ENCODE measurements around the gene DENND2A. TPM values are rescaled to one million over a fixed set of nuclear protein-coding genes. Genes with fewer than 3 reads are reported as not detected.
"Not testable (repeated sequence)": the region's sequence is repeated elsewhere in the genome, so short reads cannot be mapped to it uniquely, and the experiment has no call there.

DENND2A gene
- total RNA-seq, 1 donor from 2014 or later = 32.3 TPM

DNA sequence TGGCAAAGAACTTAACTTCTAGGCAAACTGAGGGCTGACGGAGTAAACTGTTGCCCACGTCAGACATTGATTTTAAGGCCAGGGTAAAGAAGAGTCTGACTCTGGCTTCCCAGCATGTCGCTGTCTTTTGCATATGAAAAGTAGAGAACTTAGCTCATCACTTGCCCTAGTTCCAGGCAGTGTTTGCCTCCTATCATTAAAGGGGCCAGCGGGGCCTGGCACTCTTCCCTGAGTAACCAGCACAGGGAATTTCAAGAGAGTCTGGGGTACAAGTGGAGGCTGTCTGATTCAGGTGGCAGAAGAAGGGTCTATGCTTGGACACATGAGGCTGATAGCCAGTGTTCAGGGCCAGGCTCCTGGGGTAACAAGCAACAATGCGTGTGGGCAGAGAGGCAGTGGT lies 4.8 kb downstream of the DENND2A start:
- DNase-seq (ENCODE audit: low spot score in 2 of 2, unreplicated experiment in 2 of 2) = no peak
- Mint-ChIP-seq H3K4me1 (peaks cover 33% of the 10 kb centered on the region), H3K36me3 (no peaks in the 10 kb centered on the region), H3K4me3 (no peak overlapping the region), H3K9me3 (no peaks in the 10 kb centered on the region), H3K27ac (peak overlapping the region; percentile 23), H3K27me3 (ENCODE audit: low read depth) (no peaks in the 10 kb centered on the region)
- TF ChIP-seq, protein P1, sequence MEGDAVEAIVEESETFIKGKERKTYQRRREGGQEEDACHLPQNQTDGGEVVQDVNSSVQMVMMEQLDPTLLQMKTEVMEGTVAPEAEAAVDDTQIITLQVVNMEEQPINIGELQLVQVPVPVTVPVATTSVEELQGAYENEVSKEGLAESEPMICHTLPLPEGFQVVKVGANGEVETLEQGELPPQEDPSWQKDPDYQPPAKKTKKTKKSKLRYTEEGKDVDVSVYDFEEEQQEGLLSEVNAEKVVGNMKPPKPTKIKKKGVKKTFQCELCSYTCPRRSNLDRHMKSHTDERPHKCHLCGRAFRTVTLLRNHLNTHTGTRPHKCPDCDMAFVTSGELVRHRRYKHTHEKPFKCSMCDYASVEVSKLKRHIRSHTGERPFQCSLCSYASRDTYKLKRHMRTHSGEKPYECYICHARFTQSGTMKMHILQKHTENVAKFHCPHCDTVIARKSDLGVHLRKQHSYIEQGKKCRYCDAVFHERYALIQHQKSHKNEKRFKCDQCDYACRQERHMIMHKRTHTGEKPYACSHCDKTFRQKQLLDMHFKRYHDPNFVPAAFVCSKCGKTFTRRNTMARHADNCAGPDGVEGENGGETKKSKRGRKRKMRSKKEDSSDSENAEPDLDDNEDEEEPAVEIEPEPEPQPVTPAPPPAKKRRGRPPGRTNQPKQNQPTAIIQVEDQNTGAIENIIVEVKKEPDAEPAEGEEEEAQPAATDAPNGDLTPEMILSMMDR (IDR thresholded peaks at IDR 0.05; ENCODE audit: unreplicated experiment) = no peak

DNA sequence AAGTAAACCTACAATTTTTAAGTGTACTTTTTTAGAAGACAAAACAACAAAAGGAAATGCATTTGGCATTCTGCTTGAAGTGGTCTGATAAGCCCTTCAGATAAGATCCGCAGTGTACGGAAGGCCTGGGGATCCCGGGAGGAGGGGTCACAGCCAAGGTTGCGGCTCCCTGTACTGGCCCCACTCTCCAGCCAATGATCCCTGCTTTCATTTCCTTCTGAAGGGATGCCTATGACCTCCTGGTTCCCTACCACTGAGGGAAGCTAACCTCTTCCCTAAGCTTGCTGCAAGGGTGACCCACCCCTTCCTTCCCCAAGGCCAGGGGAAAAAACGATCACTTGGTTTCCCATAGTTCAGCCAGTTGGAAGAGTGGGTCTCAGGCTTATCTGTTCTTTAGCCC lies 5.3 kb downstream of the DENND2A start:
- no peaks in the 10 kb centered on the region for H3K36me3 Mint-ChIP-seq
- TF ChIP-seq, protein P1 (IDR thresholded peaks at IDR 0.05; ENCODE audit: unreplicated experiment) = no peak
- peaks cover 33% of the 10 kb centered on the region for H3K4me1 Mint-ChIP-seq
- H3K27ac Mint-ChIP-seq = no peak overlapping the region
- H3K27me3 Mint-ChIP-seq (ENCODE audit: low read depth) = no peaks in the 10 kb centered on the region
- no peak overlapping the region for H3K4me3 Mint-ChIP-seq
- H3K9me3 Mint-ChIP-seq = no peaks in the 10 kb centered on the region
- DNase-seq (ENCODE audit: low spot score in 2 of 2, unreplicated experiment in 2 of 2) = no peak

DNA sequence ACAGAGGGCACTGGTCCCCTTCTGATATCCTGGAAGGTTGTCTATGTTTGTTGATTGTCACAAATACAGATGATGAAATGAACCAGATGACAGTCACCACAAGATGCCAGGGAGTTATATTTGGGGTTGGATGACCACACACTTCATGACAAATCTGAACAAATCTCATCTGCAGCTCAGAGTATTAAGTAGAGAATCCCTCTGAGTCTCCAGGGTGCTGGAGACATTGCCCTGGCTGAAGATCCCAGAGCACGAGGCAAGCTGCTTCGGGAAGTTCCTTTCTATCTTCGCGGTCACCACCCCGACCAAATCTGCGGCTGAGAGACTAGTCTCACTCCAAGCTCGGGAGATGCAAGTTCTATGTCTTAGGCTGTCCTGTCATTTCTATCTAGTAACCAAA lies 9.0 kb downstream of the DENND2A start:
- TF ChIP-seq, protein P1 (IDR thresholded peaks at IDR 0.05; ENCODE audit: unreplicated experiment) = no peak
- Mint-ChIP-seq H3K27me3 (ENCODE audit: low read depth) (no peaks in the 10 kb centered on the region), H3K4me1 (peaks cover 17% of the 10 kb centered on the region), H3K9me3 (no peaks in the 10 kb centered on the region), H3K27ac (no peak overlapping the region), H3K4me3 (no peak overlapping the region), H3K36me3 (no peaks in the 10 kb centered on the region)
- DNase-seq (ENCODE audit: low spot score in 2 of 2, unreplicated experiment in 2 of 2) = no peak

DNA sequence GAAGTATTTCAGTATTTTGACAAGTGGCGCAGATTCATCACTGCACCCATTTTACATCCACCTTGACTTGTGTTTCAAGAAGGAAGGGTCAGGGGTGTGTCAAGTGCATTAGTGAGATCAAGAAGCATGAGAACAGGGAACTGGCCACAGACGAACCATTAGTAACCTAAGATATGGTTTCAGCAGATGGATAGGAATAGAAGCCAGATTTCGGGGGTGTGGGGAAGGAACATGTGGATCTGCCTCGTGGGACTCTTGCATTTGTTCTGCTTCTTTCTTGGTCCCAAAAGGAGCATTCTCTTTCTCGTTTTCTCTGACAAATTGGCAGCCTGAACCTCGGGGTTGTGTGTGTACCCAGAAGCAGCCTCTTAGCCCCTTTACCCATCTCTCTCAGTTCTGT lies 9.6 kb downstream of the DENND2A start:
- no peak for DNase-seq (ENCODE audit: low spot score in 2 of 2, unreplicated experiment in 2 of 2)
- no peaks in the 10 kb centered on the region for H3K9me3 Mint-ChIP-seq
- TF ChIP-seq, protein P1 (IDR thresholded peaks at IDR 0.05; ENCODE audit: unreplicated experiment) = no peak
- no peaks in the 10 kb centered on the region for H3K27me3 Mint-ChIP-seq (ENCODE audit: low read depth)
- H3K36me3 Mint-ChIP-seq = no peaks in the 10 kb centered on the region
- no peak overlapping the region for H3K27ac Mint-ChIP-seq
- no peak overlapping the region for H3K4me3 Mint-ChIP-seq
- peaks cover 19% of the 10 kb centered on the region for H3K4me1 Mint-ChIP-seq

DNA sequence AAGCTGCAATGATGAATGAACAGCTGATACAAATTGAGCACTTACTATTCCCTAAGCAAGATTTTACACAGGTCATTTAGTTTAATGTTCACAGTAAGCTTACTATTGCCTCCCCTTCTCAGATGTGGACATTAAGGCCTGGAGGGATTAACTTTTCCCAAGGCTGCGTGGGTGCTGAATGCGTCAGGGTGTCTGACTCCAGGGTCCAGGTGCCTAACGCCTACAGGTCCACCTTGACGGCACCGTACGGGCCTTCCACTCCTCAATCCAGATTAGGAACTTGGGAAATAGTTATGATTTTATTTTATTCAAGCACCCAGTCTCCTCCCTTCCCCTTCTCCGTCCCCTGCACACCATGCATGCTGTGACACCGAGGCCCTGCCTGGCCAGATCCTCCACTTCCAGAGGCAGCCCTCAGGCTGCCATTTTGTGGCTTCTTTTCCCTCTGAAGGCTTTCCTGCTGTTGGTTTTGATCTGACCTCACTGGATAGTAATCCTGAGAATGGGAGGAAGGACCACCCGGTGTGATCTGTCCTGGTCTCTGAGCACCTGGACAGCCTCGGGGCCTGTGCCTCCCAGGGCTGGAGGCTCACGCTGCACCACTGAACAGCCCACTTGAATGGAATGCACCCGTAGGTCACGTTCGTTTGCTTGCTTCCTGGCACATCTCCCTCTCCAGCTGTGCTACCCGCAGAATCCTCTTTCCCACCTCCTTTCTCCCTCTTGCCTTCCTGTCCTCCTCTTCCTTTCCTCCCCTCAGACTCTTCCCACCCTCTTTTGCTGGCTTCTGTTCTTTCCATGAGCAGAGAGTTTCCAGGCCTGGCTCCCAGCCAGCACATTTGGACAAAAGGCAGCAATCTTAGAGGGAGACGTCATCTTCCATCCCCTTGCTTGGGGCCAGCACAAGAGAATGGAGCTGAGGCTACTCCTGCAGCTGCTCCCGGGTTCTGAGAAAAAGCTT lies 14.4 kb downstream of the DENND2A start:
- H3K27me3 Mint-ChIP-seq (ENCODE audit: low read depth) = no peaks in the 10 kb centered on the region
- H3K4me1 Mint-ChIP-seq = peaks cover 34% of the 10 kb centered on the region
- H3K9me3 Mint-ChIP-seq = no peaks in the 10 kb centered on the region
- DNase-seq (ENCODE audit: low spot score in 2 of 2, unreplicated experiment in 2 of 2) = peak; percentile 73 to 87
- TF ChIP-seq, protein P1 (IDR thresholded peaks at IDR 0.05; ENCODE audit: unreplicated experiment) = no peak
- H3K36me3 Mint-ChIP-seq = no peaks in the 10 kb centered on the region
- H3K27ac Mint-ChIP-seq = peak overlapping the region; percentile 98
- H3K4me3 Mint-ChIP-seq = peak overlapping the region; percentile 32

DNA sequence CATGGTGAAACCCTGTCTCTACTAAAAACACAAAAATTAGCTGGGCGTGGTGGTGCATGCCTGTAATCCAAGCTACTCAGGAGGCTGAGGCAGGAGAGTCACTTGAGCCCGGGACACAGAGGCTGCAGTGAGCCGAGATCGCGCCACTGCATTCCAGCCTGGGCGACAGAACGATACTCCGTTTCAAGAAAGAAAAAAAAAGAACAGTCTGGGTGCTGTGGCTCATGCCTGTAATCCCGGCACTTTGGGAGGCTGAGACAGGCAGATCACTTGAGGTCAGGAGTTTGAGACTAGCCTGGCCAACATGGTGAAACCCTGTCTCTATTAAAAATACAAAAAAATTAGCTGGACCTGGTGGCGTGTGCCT lies 15.4 kb downstream of the DENND2A start:
- not testable (repeated sequence) for DNase-seq (ENCODE audit: low spot score in 2 of 2, unreplicated experiment in 2 of 2); H3K36me3 Mint-ChIP-seq; H3K27me3 Mint-ChIP-seq (ENCODE audit: low read depth); H3K4me3 Mint-ChIP-seq; H3K9me3 Mint-ChIP-seq
- Mint-ChIP-seq H3K4me1 (peaks cover 34% of the 10 kb centered on the region), H3K27ac (peak overlapping the region; percentile 98)

Data from mesothelial cell of epicardium (in vitro differentiated cells).